ENCODE results near the gene ACP7. TPM values are rescaled to one million over a fixed set of nuclear protein-coding genes. Genes with fewer than 3 reads are reported as not detected.

Gene ACP7
- total and polyA plus RNA-seq, 2 donors (not counting 1 experiment from before 2014, with no cell fraction given) = not detected

GRCh38 chr19:39059302-39059701, 24.9 kb upstream of the ACP7 start:
- no peaks in the 10 kb centered on the region for H3K79me2 ChIP-seq (ENCODE audit: control insufficient read depth, insufficient read depth, low read length)
- TF ChIP-seq CTCF (conservative IDR thresholded peaks at IDR 0.05 in 1 of 2, IDR thresholded peaks at IDR 0.05 in 1 of 2; ENCODE audit: low read depth in 1 of 2, low read length in 2 of 2) = no peak
- TF ChIP-seq EZH2 (IDR thresholded peaks at IDR 0.05; ENCODE audit: low read length, missing control alignments) = no peak
- H3K4me2 ChIP-seq (ENCODE audit: extremely low read depth, insufficient read depth, low read length) = no peak overlapping the region
- H3K9me3 ChIP-seq (ENCODE audit: control insufficient read depth, insufficient read depth, low read depth, low read length) = no peaks in the 10 kb centered on the region
- H3K27ac ChIP-seq (ENCODE audit: insufficient read depth, low read length) = no peak overlapping the region
- H4K20me1 ChIP-seq (ENCODE audit: control insufficient read depth, extremely low read depth, insufficient read depth, low read length) = no peaks in the 10 kb centered on the region
- no peak overlapping the region for H3K9ac ChIP-seq (ENCODE audit: insufficient read depth, low read length)
- no peak overlapping the region for H2AFZ ChIP-seq (ENCODE audit: low read length)
- H3K27me3 ChIP-seq (ENCODE audit: control insufficient read depth, insufficient read depth, low read length) = no peaks in the 10 kb centered on the region
- no peak overlapping the region for H3K4me3 ChIP-seq (replicated peaks in 1 of 4; ENCODE audit: control extremely low read depth in 1 of 4, insufficient read depth in 1 of 4, low read depth in 3 of 4, low read length in 4 of 4)
- H3K4me1 ChIP-seq (ENCODE audit: control insufficient read depth, extremely low read depth, insufficient read depth, low read length) = no peaks in the 10 kb centered on the region
- DNase-seq (ENCODE audit: low read depth in 2 of 2) = no peak
- H3K36me3 ChIP-seq (ENCODE audit: control insufficient read depth, insufficient read depth, low read length) = no peaks in the 10 kb centered on the region

DNA sequence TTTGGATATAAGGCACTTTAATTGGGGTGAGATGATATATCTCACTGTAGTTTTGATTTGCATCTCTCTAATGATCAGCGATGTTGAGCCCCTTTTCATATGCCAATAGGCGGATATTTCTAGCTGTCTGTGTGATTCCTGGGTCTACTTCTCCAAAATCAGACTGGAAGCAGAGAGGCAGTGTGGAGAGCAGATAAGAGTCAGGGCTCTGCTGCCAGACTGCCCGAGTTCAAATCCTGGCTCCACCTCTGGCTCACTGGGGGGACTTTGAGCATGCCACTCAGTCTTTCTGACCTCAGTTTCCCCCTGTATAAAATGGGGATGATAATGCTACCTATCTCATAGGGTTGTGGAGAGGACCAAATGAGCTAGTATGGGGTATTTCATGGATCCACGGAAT, 24.0 kb upstream of the ACP7 start:
- TF ChIP-seq CTCF (conservative IDR thresholded peaks at IDR 0.05 in 1 of 2, IDR thresholded peaks at IDR 0.05 in 1 of 2; ENCODE audit: low read depth in 1 of 2, low read length in 2 of 2) (no peak), EZH2 (IDR thresholded peaks at IDR 0.05; ENCODE audit: low read length, missing control alignments) (no peak)

DNA sequence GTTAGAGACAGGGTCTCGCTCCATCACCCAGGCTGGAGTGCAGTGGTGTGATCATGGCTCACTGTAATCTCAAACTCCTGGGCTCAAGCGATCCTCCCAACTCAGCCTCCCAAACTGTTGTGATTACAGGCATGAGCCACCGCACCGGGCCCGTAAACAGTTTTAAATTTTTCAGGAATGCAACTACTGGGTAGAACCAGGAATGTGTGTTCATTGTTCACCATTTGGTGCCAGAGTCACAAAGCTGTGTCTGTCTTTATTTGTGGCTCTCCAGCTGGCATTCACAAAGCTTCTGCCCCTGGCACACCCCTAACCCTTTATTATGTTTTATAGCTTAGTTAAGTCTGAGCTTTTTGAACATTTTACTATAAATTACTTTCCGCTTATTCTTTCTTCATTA, 19.8 kb upstream of the ACP7 start:
- no peaks in the 10 kb centered on the region for H3K9me3 ChIP-seq (ENCODE audit: control insufficient read depth, insufficient read depth, low read depth, low read length)
- no peak for DNase-seq (ENCODE audit: low read depth in 2 of 2)

More for the DNA sequence above, 24.0 kb upstream of the ACP7 start:
- Histone ChIP-seq H3K4me2 (ENCODE audit: extremely low read depth, insufficient read depth, low read length) (no peak overlapping the region), H3K4me3 (replicated peaks in 1 of 4; ENCODE audit: control extremely low read depth in 1 of 4, insufficient read depth in 1 of 4, low read depth in 3 of 4, low read length in 4 of 4) (no peak overlapping the region), H3K79me2 (ENCODE audit: control insufficient read depth, insufficient read depth, low read length) (no peaks in the 10 kb centered on the region), H3K36me3 (ENCODE audit: control insufficient read depth, insufficient read depth, low read length) (no peaks in the 10 kb centered on the region), H4K20me1 (ENCODE audit: control insufficient read depth, extremely low read depth, insufficient read depth, low read length) (no peaks in the 10 kb centered on the region), H2AFZ (ENCODE audit: low read length) (no peak overlapping the region), H3K4me1 (ENCODE audit: control insufficient read depth, extremely low read depth, insufficient read depth, low read length) (no peaks in the 10 kb centered on the region), H3K27me3 (ENCODE audit: control insufficient read depth, insufficient read depth, low read length) (no peaks in the 10 kb centered on the region), H3K9ac (ENCODE audit: insufficient read depth, low read length) (no peak overlapping the region), H3K9me3 (ENCODE audit: control insufficient read depth, insufficient read depth, low read depth, low read length) (no peaks in the 10 kb centered on the region), H3K27ac (ENCODE audit: insufficient read depth, low read length) (no peak overlapping the region)
- no peak for DNase-seq (ENCODE audit: low read depth in 2 of 2)

More for the DNA sequence above, 19.8 kb upstream of the ACP7 start:
- no peak overlapping the region for H3K4me3 ChIP-seq (replicated peaks in 1 of 4; ENCODE audit: control extremely low read depth in 1 of 4, insufficient read depth in 1 of 4, low read depth in 3 of 4, low read length in 4 of 4)
- no peaks in the 10 kb centered on the region for H3K36me3 ChIP-seq (ENCODE audit: control insufficient read depth, insufficient read depth, low read length)
- H4K20me1 ChIP-seq (ENCODE audit: control insufficient read depth, extremely low read depth, insufficient read depth, low read length) = no peaks in the 10 kb centered on the region
- no peak overlapping the region for H3K27ac ChIP-seq (ENCODE audit: insufficient read depth, low read length)
- H3K9ac ChIP-seq (ENCODE audit: insufficient read depth, low read length) = no peak overlapping the region
- H2AFZ ChIP-seq (ENCODE audit: low read length) = no peak overlapping the region
- TF ChIP-seq CTCF (conservative IDR thresholded peaks at IDR 0.05 in 1 of 2, IDR thresholded peaks at IDR 0.05 in 1 of 2; ENCODE audit: low read depth in 1 of 2, low read length in 2 of 2) (no peak), EZH2 (IDR thresholded peaks at IDR 0.05; ENCODE audit: low read length, missing control alignments) (no peak)
- no peaks in the 10 kb centered on the region for H3K79me2 ChIP-seq (ENCODE audit: control insufficient read depth, insufficient read depth, low read length)
- no peaks in the 10 kb centered on the region for H3K27me3 ChIP-seq (ENCODE audit: control insufficient read depth, insufficient read depth, low read length)
- no peak overlapping the region for H3K4me2 ChIP-seq (ENCODE audit: extremely low read depth, insufficient read depth, low read length)
- H3K4me1 ChIP-seq (ENCODE audit: control insufficient read depth, extremely low read depth, insufficient read depth, low read length) = no peaks in the 10 kb centered on the region

Data from fibroblast of lung (primary cell).